SU-DHL-6 (cell line): Measurements from ENCODE around the gene COQ8B.

Source experiments
- EZH2phosphoT487 ChIP-seq: fragments of 200-600 bp; sonication (generic), shearing (Covaris generic); conservative IDR thresholded peaks from 2 replicates; pipeline ENCODE4 v1.6.1; 2018; ENCODE audit warnings: mild to moderate bottlenecking, antibody characterized with exemption, low read length, moderate library complexity, mixed read lengths
- TF ChIP-seq, protein P1 (sequence below): fragments of 200-600 bp; sonication (generic); IDR thresholded peaks from one replicate; pipeline ENCODE4 v1.5.1; 2017; ENCODE audit warnings: antibody characterized with exemption, mild to moderate bottlenecking, low read length, moderate library complexity; ENCODE audit not compliant: insufficient read depth, poor library complexity, severe bottlenecking

DNA sequence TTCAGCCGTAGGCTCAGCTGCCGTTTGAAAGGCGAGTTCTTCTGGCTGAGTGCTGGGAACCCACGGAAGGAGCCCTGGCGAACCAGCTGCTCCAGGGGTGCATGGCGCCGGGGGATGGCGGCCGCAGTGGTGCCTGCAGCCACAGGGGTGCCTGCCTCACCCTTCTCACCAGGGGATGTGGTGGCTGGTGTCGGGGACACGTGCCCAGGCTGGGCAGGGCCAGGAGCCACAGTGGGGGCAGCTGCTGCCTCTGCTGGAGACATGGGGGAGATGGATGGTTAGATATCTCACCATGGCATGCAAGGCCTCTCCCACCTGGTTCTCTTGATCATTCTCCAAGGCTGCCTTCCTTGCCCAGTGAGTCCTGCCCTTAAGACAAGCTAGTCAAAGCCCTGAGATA lies 43.3 kb downstream of the COQ8B start:
- TF ChIP-seq, protein P1, sequence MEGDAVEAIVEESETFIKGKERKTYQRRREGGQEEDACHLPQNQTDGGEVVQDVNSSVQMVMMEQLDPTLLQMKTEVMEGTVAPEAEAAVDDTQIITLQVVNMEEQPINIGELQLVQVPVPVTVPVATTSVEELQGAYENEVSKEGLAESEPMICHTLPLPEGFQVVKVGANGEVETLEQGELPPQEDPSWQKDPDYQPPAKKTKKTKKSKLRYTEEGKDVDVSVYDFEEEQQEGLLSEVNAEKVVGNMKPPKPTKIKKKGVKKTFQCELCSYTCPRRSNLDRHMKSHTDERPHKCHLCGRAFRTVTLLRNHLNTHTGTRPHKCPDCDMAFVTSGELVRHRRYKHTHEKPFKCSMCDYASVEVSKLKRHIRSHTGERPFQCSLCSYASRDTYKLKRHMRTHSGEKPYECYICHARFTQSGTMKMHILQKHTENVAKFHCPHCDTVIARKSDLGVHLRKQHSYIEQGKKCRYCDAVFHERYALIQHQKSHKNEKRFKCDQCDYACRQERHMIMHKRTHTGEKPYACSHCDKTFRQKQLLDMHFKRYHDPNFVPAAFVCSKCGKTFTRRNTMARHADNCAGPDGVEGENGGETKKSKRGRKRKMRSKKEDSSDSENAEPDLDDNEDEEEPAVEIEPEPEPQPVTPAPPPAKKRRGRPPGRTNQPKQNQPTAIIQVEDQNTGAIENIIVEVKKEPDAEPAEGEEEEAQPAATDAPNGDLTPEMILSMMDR: no peak
- TF ChIP-seq EZH2phosphoT487: no peak
